ENCODE measurements around the gene CFAP74.

DNA sequence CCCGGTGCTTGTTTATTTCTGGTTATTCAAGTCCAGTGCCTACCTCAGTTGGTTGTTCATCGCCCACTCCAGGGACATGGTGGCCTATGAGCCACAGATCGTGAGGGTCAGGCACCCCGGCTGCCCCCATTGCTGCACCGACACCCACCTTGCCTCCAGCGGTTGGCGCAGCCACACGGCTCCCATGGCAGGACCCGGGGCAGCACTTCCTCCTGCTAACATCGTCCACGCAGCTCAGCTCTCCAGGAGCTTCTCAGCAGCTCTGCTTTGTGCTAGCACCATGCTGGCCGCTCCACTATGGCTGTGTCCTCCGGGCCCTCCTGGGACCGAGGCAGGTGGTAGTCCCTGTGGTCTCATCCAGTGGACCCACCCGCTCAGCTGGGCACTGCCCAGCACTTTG lies 32.7 kb upstream of the CFAP74 start:
- no peak for TF ChIP-seq TAF1 (IDR thresholded peaks at IDR 0.05; ENCODE audit: borderline replicate concordance, low read depth, low read length)
- TF ChIP-seq POLR2AphosphoS5 (IDR thresholded peaks at IDR 0.05; ENCODE audit: low read depth, low read length) = no peak

Measured in GM12892 (cell line).